GM18526 (cell line): Measurements from ENCODE around the gene NDFIP1.

ENCODE experiments used
- POLR2A ChIP-seq: IDR thresholded peaks from 3 replicates; pipeline ENCODE4 v1.6.1; 2011; ENCODE audit not compliant: insufficient read length; ENCODE audit errors: extremely low read depth

NDFIP1 gene

GRCh38 chr5:142153674-142154448 lies 45.3 kb downstream of the NDFIP1 start:
- no peak for TF ChIP-seq POLR2A

GRCh38 chr5:142156839-142157463 lies 48.4 kb downstream of the NDFIP1 start:
- no peak for TF ChIP-seq POLR2A

GRCh38 chr5:142159354-142159753 lies 50.8 kb downstream of the NDFIP1 start:
- no peak for TF ChIP-seq POLR2A

- TF ChIP-seq POLR2A, result no peak
These were observed 55.7 kb downstream of the NDFIP1 start for GRCh38 chr5:142164315-142164714.

GRCh38 chr5:142166754-142167153 lies 58.2 kb downstream of the NDFIP1 start:
- no peak for TF ChIP-seq POLR2A

GRCh38 chr5:142167458-142167857 lies 58.9 kb downstream of the NDFIP1 start:
- no peak for TF ChIP-seq POLR2A

GRCh38 chr5:142168365-142168764 lies 59.8 kb downstream of the NDFIP1 start:
- TF ChIP-seq POLR2A, result no peak

GRCh38 chr5:142170254-142170953 lies 61.8 kb downstream of the NDFIP1 start:
- TF ChIP-seq POLR2A, result no peak

GRCh38 chr5:142171270-142171669 lies 62.7 kb downstream of the NDFIP1 start:
- no peak for TF ChIP-seq POLR2A

- no peak for TF ChIP-seq POLR2A
These were observed 66.5 kb downstream of the NDFIP1 start for GRCh38 chr5:142175039-142175438.

GRCh38 chr5:142175461-142176142 lies 67.0 kb downstream of the NDFIP1 start:
- TF ChIP-seq POLR2A, result no peak

- no peak for TF ChIP-seq POLR2A
These were observed 67.7 kb downstream of the NDFIP1 start for GRCh38 chr5:142176255-142176654.

- no peak for TF ChIP-seq POLR2A
These were observed 70.1 kb downstream of the NDFIP1 start for GRCh38 chr5:142178651-142179050.

- no peak for TF ChIP-seq POLR2A
These were observed 71.3 kb downstream of the NDFIP1 start for GRCh38 chr5:142179776-142180387.

GRCh38 chr5:142181096-142181495 lies 72.5 kb downstream of the NDFIP1 start:
- TF ChIP-seq POLR2A, result no peak
